Parathyroid adenoma (tissue), 2 donors: ENCODE measurements around the gene ROR2.

Experiments
- H2AFZ ChIP-seq: fragments of 300-600 bp; sonication (generic); one replicate; pipeline ENCODE4 v1.7.0; 2017; ENCODE audit warnings: antibody characterized with exemption, mild to moderate bottlenecking
- H3K27ac ChIP-seq: fragments of 300-600 bp; sonication (generic); one replicate; pipeline ENCODE4 v1.7.0; 2017
- H3K27me3 ChIP-seq: fragments of 300-600 bp; sonication (generic); one replicate; pipeline ENCODE4 v1.7.0; 2017; ENCODE audit warnings: low read length; ENCODE audit not compliant: control insufficient read depth, insufficient read depth
- H3K36me3 ChIP-seq: fragments of 300-600 bp; sonication (generic); one replicate; pipeline ENCODE4 v1.7.0; 2017; ENCODE audit warnings: low read length; ENCODE audit not compliant: control insufficient read depth, insufficient read depth
- H3K4me1 ChIP-seq: fragments of 300-600 bp; sonication (generic); one replicate; pipeline ENCODE4 v1.7.0; 2017; ENCODE audit warnings: control low read depth
- H3K4me2 ChIP-seq: fragments of 300-600 bp; sonication (generic); one replicate; pipeline ENCODE4 v1.7.0; 2017; ENCODE audit warnings: low read length
- H3K4me3 ChIP-seq: fragments of 300-600 bp; sonication (generic); one replicate; pipeline ENCODE4 v1.7.0; 2017; ENCODE audit warnings: low read depth, low read length
- H3K79me2 ChIP-seq: fragments of 300-600 bp; sonication (generic); one replicate; pipeline ENCODE4 v1.7.0; 2017; ENCODE audit warnings: control low read depth
- H3K9ac ChIP-seq: fragments of 300-600 bp; sonication (generic); one replicate; pipeline ENCODE4 v1.7.0; 2017; ENCODE audit warnings: mild to moderate bottlenecking
- H3K9me3 ChIP-seq: fragments of 300-600 bp; sonication (generic); one replicate; pipeline ENCODE4 v1.7.0; 2017; ENCODE audit warnings: low read length; ENCODE audit not compliant: control insufficient read depth
- CTCF ChIP-seq: fragments of 300-600 bp; sonication (generic); IDR thresholded peaks from one replicate; pipeline ENCODE4 v1.7.0; 2017; ENCODE audit warnings: antibody characterized with exemption, mild to moderate bottlenecking
- donor health status: primary hyperparathyroidism.

Gene ROR2

GRCh38 chr9:91817493-91818224, 132.4 kb downstream of the ROR2 start:
- H2AFZ ChIP-seq = peak overlapping the region; percentile 46
- peak overlapping the region; percentile 39 for H3K27ac ChIP-seq
- no peaks in the 10 kb centered on the region for H3K9me3 ChIP-seq
- no peak overlapping the region for H3K9ac ChIP-seq
- no peak for TF ChIP-seq CTCF
- H3K4me2 ChIP-seq = no peak overlapping the region
- H3K27me3 ChIP-seq = no peaks in the 10 kb centered on the region
- no peak overlapping the region for H3K4me3 ChIP-seq
- peaks cover 5% of the 10 kb centered on the region for H3K79me2 ChIP-seq
- H3K4me1 ChIP-seq = peaks cover 3% of the 10 kb centered on the region
- H3K36me3 ChIP-seq = no peaks in the 10 kb centered on the region

GRCh38 chr9:91817106-91817492, 132.9 kb downstream of the ROR2 start:
- Histone ChIP-seq H3K4me3 (no peak overlapping the region), H3K27me3 (no peaks in the 10 kb centered on the region)

GRCh38 chr9:91816356-91816755, 133.7 kb downstream of the ROR2 start:
- TF ChIP-seq CTCF = no peak
- H3K4me3 ChIP-seq = no peak overlapping the region
- H3K36me3 ChIP-seq = no peaks in the 10 kb centered on the region

More at GRCh38 chr9:91817106-91817492, 132.9 kb downstream of the ROR2 start:
- Histone ChIP-seq H3K9ac (no peak overlapping the region), H3K36me3 (no peaks in the 10 kb centered on the region), H3K4me2 (no peak overlapping the region), H3K9me3 (no peaks in the 10 kb centered on the region), H2AFZ (no peak overlapping the region), H3K4me1 (peaks cover 3% of the 10 kb centered on the region), H3K27ac (no peak overlapping the region), H3K79me2 (peaks cover 5% of the 10 kb centered on the region)
- TF ChIP-seq CTCF = no peak

DNA sequence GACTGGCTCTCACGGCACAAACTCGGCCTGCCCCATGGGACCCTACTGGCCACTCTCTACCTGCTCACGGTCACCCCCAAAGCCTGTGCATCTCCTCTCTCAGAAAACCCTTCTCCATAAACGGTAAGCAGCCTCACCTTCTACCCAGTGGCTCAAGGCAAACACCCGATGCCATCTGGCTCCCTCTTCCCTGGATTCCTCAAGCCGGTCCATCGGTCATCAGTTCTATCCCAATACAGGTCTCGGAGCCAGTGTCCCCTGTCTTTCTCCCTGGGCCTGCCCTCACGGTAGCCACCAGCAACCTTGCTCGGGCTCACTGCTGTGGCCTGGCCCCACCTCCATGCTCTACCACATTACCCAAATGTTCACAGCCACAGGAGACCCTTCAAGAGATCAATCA, 134.1 kb downstream of the ROR2 start:
- Histone ChIP-seq H3K27ac (no peak overlapping the region), H3K36me3 (no peaks in the 10 kb centered on the region), H2AFZ (no peak overlapping the region), H3K9ac (no peak overlapping the region), H3K79me2 (peaks cover 5% of the 10 kb centered on the region), H3K4me3 (no peak overlapping the region), H3K9me3 (no peaks in the 10 kb centered on the region), H3K4me2 (no peak overlapping the region), H3K4me1 (peaks cover 6% of the 10 kb centered on the region), H3K27me3 (no peaks in the 10 kb centered on the region)
- no peak for TF ChIP-seq CTCF

More at GRCh38 chr9:91816356-91816755, 133.7 kb downstream of the ROR2 start:
- Histone ChIP-seq H3K27me3 (no peaks in the 10 kb centered on the region), H3K79me2 (peaks cover 5% of the 10 kb centered on the region), H3K27ac (no peak overlapping the region), H2AFZ (no peak overlapping the region), H3K4me1 (peaks cover 3% of the 10 kb centered on the region), H3K9me3 (no peaks in the 10 kb centered on the region), H3K9ac (no peak overlapping the region), H3K4me2 (no peak overlapping the region)

DNA sequence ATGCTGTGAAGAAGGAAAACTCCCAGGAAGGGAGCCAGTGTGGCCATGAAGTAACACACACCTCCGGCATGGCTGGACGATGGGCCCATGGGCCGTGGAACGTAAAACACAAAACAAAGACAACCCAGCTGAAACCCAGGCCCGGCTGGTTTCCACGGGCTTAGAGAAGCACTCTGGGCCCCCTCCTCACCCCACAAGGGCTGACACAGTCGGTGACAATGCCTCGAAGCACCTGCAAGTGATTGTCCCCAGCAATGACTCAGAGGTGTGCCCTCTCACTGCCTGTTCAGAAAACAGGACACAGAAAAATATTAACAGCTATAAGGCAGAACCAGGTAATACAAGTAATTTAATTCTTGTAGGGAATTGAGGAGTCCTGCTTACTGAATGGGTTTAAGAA, 135.3 kb downstream of the ROR2 start:
- Histone ChIP-seq H2AFZ (no peak overlapping the region), H3K9me3 (no peaks in the 10 kb centered on the region), H3K9ac (no peak overlapping the region), H3K4me3 (no peak overlapping the region), H3K4me1 (peaks cover 10% of the 10 kb centered on the region), H3K27me3 (no peaks in the 10 kb centered on the region), H3K4me2 (no peak overlapping the region), H3K27ac (no peak overlapping the region), H3K79me2 (peaks cover 5% of the 10 kb centered on the region), H3K36me3 (no peaks in the 10 kb centered on the region)
- no peak for TF ChIP-seq CTCF
